HCT116 (cell line): Measurements from ENCODE around the gene PIN1. TPM values are rescaled to one million over a fixed set of nuclear protein-coding genes. Genes with fewer than 3 reads are reported as not detected.
A peak's percentile ranks its signal among the peaks of the same experiment; 100 is the strongest.

Experiments
- ATAC-seq: fragments of 200-7000 bp; cut with Tn5 transposase; 2 replicates; pipeline ENCODE4 v1.9.1; 2020; ENCODE audit warnings: mild to moderate bottlenecking, moderate library complexity
- BruUV-seq: library from RNA; stranded (reverse); fragments of 400-500 nt; replicated peaks from 2 replicates; lab custom pipeline; 2021; lab: Mats Ljungman, UMichigan
- CTCF ChIA-PET: fragments of 300-600 bp; sonication (Branson Sonifier 250); formaldehyde crosslinking; loops from one replicate; lab custom pipeline; 2021; ENCODE audit warnings: antibody characterized with exemption; lab: Charles Lee
- POLR2A ChIA-PET: fragments of 300-600, 350-600 bp; sonication (Branson Sonifier 250); formaldehyde crosslinking; loops from one replicate; lab custom pipeline; 2021; ENCODE audit warnings: antibody characterized with exemption; lab: Charles Lee
- RAD21 ChIA-PET, 2 experiments: fragments of 300-600 bp; sonication (Branson Sonifier 250); formaldehyde crosslinking; loops; one replicate each; lab custom pipeline; 2023; ENCODE audit warnings: low total read pairs in 2 of 2; ENCODE audit not compliant: uncharacterized antibody in 2 of 2, unreplicated experiment in 2 of 2, low non-redundant PET in 1 of 2; lab: Charles Lee
- DNase-seq: peaks from one replicate; pipeline ENCODE4 v3.0.0-alpha.2; 2010; ENCODE audit warnings: low read depth, low spot score
- H2AFZ ChIP-seq: fragments of 200-600 bp; shearing (Covaris generic), sonication (generic); 2 replicates; pipeline ENCODE4 v1.6.1; 2017; ENCODE audit warnings: low read depth, mixed run types, mixed read lengths, antibody characterized with exemption, low read length; ENCODE audit not compliant: poor library complexity, severe bottlenecking
- H3K27ac ChIP-seq: 2 replicates; pipeline ENCODE4 v1.5.1; 2012; ENCODE audit warnings: low read depth, low read length
- H3K27me3 ChIP-seq: fragments of 200-600 bp; sonication (generic); 2 replicates; pipeline ENCODE4 v1.6.1; 2016; ENCODE audit warnings: mixed run types, low read length, mixed read lengths; ENCODE audit not compliant: insufficient read depth
- H3K36me3 ChIP-seq, 2 experiments: fragments of 200-500 bp in 1 of 2; fragments of 200-600 bp in 1 of 2; sonication (Bioruptor generic) in 1 of 2; sonication (generic) in 1 of 2; 2 replicates each; pipeline versions ENCODE4 v1.5.1 to v1.6.1; 2014 to 2016; ENCODE audit warnings: low read length in 2 of 2, inconsistent platforms in 1 of 2, mixed read lengths in 1 of 2, mixed run types in 1 of 2; ENCODE audit not compliant: insufficient read depth in 2 of 2, control insufficient read depth in 1 of 2
- H3K4me1 ChIP-seq, 2 experiments: fragments of 200-600 bp in 1 of 2; sonication (generic) in 1 of 2; 2 replicates each; pipeline versions ENCODE4 v1.5.1 to v1.6.1; 2012 to 2017; ENCODE audit warnings: low read length in 2 of 2, inconsistent platforms in 1 of 2, mild to moderate bottlenecking in 1 of 2, mixed read lengths in 1 of 2, mixed run types in 1 of 2, moderate library complexity in 1 of 2; ENCODE audit not compliant: insufficient read depth in 2 of 2, control insufficient read depth in 1 of 2
- H3K4me2 ChIP-seq: fragments of 200-600 bp; sonication (generic); 2 replicates; pipeline ENCODE4 v1.6.1; 2017; ENCODE audit warnings: mixed run types, low read length, mixed read lengths
- H3K4me3 ChIP-seq, 2 experiments: fragments of 200-600 bp in 1 of 2; sonication (generic) in 1 of 2; replicated peaks in 1 of 2; 2 replicates each; pipeline ENCODE4 v1.5.1; 2011 to 2016; ENCODE audit warnings: low read length in 2 of 2, control low read depth in 1 of 2, low read depth in 1 of 2, mild to moderate bottlenecking in 1 of 2, mixed read lengths in 1 of 2, mixed run types in 1 of 2
- H3K79me2 ChIP-seq: fragments of 200-600 bp; sonication (generic); 2 replicates; pipeline ENCODE4 v1.6.1; 2017; ENCODE audit warnings: mild to moderate bottlenecking, mixed run types, low read length, moderate library complexity, mixed read lengths; ENCODE audit not compliant: insufficient read depth
- H3K9ac ChIP-seq: fragments of 200-600 bp; sonication (generic); 2 replicates; pipeline ENCODE4 v1.6.1; 2016; ENCODE audit warnings: low read length, mixed read lengths
- H3K9me2 ChIP-seq: fragments of 200-600 bp; sonication (generic), shearing (Covaris generic); 2 replicates; pipeline ENCODE4 v1.6.1; 2017; ENCODE audit warnings: mixed run types, mild to moderate bottlenecking, moderate library complexity; ENCODE audit not compliant: insufficient read depth
- H3K9me3 ChIP-seq, 2 experiments: fragments of 200-500 bp in 1 of 2; fragments of 200-600 bp in 1 of 2; sonication (Bioruptor generic) in 1 of 2; sonication (generic) in 1 of 2; 2 replicates each; pipeline ENCODE4 v1.6.1; 2014 to 2017; ENCODE audit warnings: low read length in 2 of 2, mixed read lengths in 2 of 2, inconsistent platforms in 1 of 2, low read depth in 1 of 2, mild to moderate bottlenecking in 1 of 2, mixed run types in 1 of 2, moderate library complexity in 1 of 2; ENCODE audit not compliant: control insufficient read depth in 1 of 2, insufficient read depth in 1 of 2
- H4K20me1 ChIP-seq: fragments of 200-600 bp; sonication (generic), shearing (Covaris generic); 2 replicates; pipeline ENCODE4 v1.6.1; 2017; ENCODE audit warnings: mixed run types, mild to moderate bottlenecking, moderate library complexity; ENCODE audit not compliant: insufficient read depth
- EGR1 ChIP-seq: IDR thresholded peaks from 2 replicates; pipeline ENCODE4 v1.6.1; 2012; ENCODE audit warnings: low read depth
- ELF1 ChIP-seq: IDR thresholded peaks from 2 replicates; pipeline ENCODE4 v1.6.1; 2012; ENCODE audit warnings: low read depth, borderline replicate concordance
- EZH2 ChIP-seq: fragments of 200-600 bp; sonication (generic); IDR thresholded peaks from 2 replicates; pipeline ENCODE4 v1.6.1; 2017; ENCODE audit warnings: antibody characterized with exemption, mixed run types
- EZH2phosphoT487 ChIP-seq: fragments of 200-600 bp; IDR thresholded peaks from 2 replicates; pipeline ENCODE4 v1.6.1; 2018; ENCODE audit warnings: antibody characterized with exemption, borderline replicate concordance
- FOSL1 ChIP-seq: IDR thresholded peaks from 2 replicates; pipeline ENCODE4 v1.6.1; 2012; ENCODE audit warnings: low read depth
- JUND ChIP-seq: IDR thresholded peaks from 2 replicates; pipeline ENCODE4 v1.6.1; 2012
- POLR2A ChIP-seq: IDR thresholded peaks from 2 replicates; pipeline ENCODE4 v1.7.0; 2011; ENCODE audit warnings: borderline replicate concordance; ENCODE audit not compliant: insufficient read depth, insufficient read length; ENCODE audit errors: extremely low read depth
- POLR2AphosphoS5 ChIP-seq: IDR thresholded peaks from 2 replicates; pipeline ENCODE4 v1.6.1; 2011; ENCODE audit warnings: mild to moderate bottlenecking, low read depth, low read length, moderate library complexity
- SIN3A ChIP-seq: IDR thresholded peaks from 2 replicates; pipeline ENCODE4 v1.6.1; 2012; ENCODE audit warnings: low read depth
- SP1 ChIP-seq: IDR thresholded peaks from 2 replicates; pipeline ENCODE4 v1.6.1; 2012; ENCODE audit warnings: low read depth
- SRF ChIP-seq: IDR thresholded peaks from 2 replicates; pipeline ENCODE4 v1.6.1; 2012; ENCODE audit warnings: low read depth
- TCF7L2 ChIP-seq: IDR thresholded peaks from 2 replicates; pipeline ENCODE4 v1.7.0; 2011; ENCODE audit warnings: borderline replicate concordance, inconsistent platforms; ENCODE audit not compliant: insufficient read depth, insufficient read length; ENCODE audit errors: extremely low read depth
- ZFX ChIP-seq: fragments of 450-650 bp; IDR thresholded peaks from 2 replicates; pipeline ENCODE4 v1.6.1; 2017
- ZNF274 ChIP-seq: fragments of 200-500 bp; sonication (Bioruptor generic); IDR thresholded peaks from 2 replicates; pipeline ENCODE4 v1.6.1; 2014; ENCODE audit warnings: mild to moderate bottlenecking, low read depth, low read length, inconsistent platforms
- intact Hi-C: fragments of 100-400 bp; cut with micrococcal nuclease; formaldehyde crosslinking; loops from 2 replicates; pipeline ENCODE4 v1.10.0; 2022
- total RNA-seq: library from RNA; stranded (reverse); gene quantifications from one replicate; pipeline ENCODE4 v1.2.1, GENCODE V29; 2021; ENCODE audit not compliant: unreplicated experiment
- TF ChIP-seq, protein P1 (sequence below): IDR thresholded peaks from 2 replicates; pipeline ENCODE4 v1.6.1; 2012; ENCODE audit warnings: low read depth
- TF ChIP-seq, protein P2 (sequence below): IDR thresholded peaks from 2 replicates; pipeline ENCODE4 v1.6.1; 2012
- TF ChIP-seq, protein P3 (sequence below): IDR thresholded peaks from 2 replicates; pipeline ENCODE4 v1.6.1; 2012
- TF ChIP-seq, protein P4 (sequence below), 3 experiments: fragments of 200-600 bp in 1 of 3; sonication (generic) in 1 of 3; IDR thresholded peaks in 2 of 3; conservative IDR thresholded peaks in 1 of 3; 2 replicates each; pipeline ENCODE4 v1.5.1; 2012 to 2017; ENCODE audit warnings: low read depth in 2 of 3, low read length in 2 of 3, antibody characterized with exemption in 1 of 3, borderline replicate concordance in 1 of 3, control low read depth in 1 of 3, mild to moderate bottlenecking in 1 of 3, mixed read lengths in 1 of 3, mixed run types in 1 of 3, moderate library complexity in 1 of 3; ENCODE audit not compliant: insufficient read depth in 1 of 3

Gene PIN1
- total RNA-seq, 1 experiment from 2014 or later = 78.9 TPM

DNA sequence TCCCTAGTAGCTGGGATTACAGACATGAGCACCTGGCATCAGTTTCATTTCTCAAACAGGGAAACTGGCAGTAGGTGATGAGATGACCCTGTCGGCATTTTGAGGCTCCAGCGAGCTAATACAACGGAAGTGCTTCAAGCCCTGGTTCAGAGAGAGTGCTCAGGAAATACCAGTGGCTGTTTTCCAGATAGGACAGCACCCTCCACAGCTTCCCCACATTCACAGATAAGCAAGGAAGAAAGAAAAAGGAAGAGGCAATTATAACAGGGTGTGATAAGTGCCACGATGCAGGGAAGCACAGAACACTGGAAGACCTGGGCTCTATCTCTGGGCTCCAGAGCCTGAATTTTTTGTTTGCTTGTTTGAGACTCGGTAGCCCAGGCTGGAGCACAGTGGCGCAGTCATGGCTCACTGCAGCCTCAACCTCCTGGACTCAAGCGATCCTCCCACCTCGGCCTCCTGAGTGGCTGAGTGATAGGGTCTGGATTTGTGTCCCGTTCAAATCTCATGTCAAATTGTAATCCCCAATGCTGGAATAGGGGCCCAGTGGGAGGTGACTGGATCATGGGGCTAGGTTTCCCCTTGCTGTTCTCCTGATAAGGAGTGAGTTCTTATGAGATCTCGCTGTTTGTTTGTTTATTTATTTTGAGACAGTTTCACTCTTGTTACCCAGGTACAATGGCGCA lies 43.5 kb downstream of the PIN1 start:
- TF ChIP-seq ELF1 (no peak), EGR1 (no peak), POLR2AphosphoS5 (no peak), POLR2A (no peak), ZFX (no peak), SRF (no peak), EZH2 (no peak), EZH2phosphoT487 (no peak), TCF7L2 (no peak), FOSL1 (no peak), SIN3A (no peak), SP1 (no peak), JUND (no peak), ZNF274 (no peak)
- TF ChIP-seq, protein P1, sequence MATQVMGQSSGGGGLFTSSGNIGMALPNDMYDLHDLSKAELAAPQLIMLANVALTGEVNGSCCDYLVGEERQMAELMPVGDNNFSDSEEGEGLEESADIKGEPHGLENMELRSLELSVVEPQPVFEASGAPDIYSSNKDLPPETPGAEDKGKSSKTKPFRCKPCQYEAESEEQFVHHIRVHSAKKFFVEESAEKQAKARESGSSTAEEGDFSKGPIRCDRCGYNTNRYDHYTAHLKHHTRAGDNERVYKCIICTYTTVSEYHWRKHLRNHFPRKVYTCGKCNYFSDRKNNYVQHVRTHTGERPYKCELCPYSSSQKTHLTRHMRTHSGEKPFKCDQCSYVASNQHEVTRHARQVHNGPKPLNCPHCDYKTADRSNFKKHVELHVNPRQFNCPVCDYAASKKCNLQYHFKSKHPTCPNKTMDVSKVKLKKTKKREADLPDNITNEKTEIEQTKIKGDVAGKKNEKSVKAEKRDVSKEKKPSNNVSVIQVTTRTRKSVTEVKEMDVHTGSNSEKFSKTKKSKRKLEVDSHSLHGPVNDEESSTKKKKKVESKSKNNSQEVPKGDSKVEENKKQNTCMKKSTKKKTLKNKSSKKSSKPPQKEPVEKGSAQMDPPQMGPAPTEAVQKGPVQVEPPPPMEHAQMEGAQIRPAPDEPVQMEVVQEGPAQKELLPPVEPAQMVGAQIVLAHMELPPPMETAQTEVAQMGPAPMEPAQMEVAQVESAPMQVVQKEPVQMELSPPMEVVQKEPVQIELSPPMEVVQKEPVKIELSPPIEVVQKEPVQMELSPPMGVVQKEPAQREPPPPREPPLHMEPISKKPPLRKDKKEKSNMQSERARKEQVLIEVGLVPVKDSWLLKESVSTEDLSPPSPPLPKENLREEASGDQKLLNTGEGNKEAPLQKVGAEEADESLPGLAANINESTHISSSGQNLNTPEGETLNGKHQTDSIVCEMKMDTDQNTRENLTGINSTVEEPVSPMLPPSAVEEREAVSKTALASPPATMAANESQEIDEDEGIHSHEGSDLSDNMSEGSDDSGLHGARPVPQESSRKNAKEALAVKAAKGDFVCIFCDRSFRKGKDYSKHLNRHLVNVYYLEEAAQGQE = no peak
- TF ChIP-seq, protein P2, sequence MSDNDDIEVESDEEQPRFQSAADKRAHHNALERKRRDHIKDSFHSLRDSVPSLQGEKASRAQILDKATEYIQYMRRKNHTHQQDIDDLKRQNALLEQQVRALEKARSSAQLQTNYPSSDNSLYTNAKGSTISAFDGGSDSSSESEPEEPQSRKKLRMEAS = no peak
- TF ChIP-seq, protein P3, sequence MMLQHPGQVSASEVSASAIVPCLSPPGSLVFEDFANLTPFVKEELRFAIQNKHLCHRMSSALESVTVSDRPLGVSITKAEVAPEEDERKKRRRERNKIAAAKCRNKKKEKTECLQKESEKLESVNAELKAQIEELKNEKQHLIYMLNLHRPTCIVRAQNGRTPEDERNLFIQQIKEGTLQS = no peak
- TF ChIP-seq, protein P4, sequence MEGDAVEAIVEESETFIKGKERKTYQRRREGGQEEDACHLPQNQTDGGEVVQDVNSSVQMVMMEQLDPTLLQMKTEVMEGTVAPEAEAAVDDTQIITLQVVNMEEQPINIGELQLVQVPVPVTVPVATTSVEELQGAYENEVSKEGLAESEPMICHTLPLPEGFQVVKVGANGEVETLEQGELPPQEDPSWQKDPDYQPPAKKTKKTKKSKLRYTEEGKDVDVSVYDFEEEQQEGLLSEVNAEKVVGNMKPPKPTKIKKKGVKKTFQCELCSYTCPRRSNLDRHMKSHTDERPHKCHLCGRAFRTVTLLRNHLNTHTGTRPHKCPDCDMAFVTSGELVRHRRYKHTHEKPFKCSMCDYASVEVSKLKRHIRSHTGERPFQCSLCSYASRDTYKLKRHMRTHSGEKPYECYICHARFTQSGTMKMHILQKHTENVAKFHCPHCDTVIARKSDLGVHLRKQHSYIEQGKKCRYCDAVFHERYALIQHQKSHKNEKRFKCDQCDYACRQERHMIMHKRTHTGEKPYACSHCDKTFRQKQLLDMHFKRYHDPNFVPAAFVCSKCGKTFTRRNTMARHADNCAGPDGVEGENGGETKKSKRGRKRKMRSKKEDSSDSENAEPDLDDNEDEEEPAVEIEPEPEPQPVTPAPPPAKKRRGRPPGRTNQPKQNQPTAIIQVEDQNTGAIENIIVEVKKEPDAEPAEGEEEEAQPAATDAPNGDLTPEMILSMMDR (IDR thresholded peaks at IDR 0.05 in 2 of 3, conservative IDR thresholded peaks at IDR 0.05 in 1 of 3; ENCODE audit: borderline replicate concordance in 1 of 3, insufficient read depth in 1 of 3, low read depth in 2 of 3, low read length in 2 of 3) = no peak
- no peaks in the 10 kb centered on the region for H4K20me1 ChIP-seq
- 0 out of 2 replicates have a peak overlapping the region, but pooled peaks have one; percentile 53 for H3K9ac ChIP-seq
- no peak overlapping the region for H2AFZ ChIP-seq
- H3K4me1 ChIP-seq = peaks cover 27 to 40% of the 10 kb centered on the region in 2 experiments
- H3K27me3 ChIP-seq = no peaks in the 10 kb centered on the region
- intact Hi-C loops = no loop called here
- DNase-seq = no peak
- peak overlapping the region; percentile 70 for H3K4me2 ChIP-seq
- H3K36me3 ChIP-seq = no peaks in the 10 kb centered on the region
- ChIA-PET RAD21 (no interaction called here), POLR2A (interaction anchor here (0.6 kb wide), 1 partner anchor 52 kb away, joined by 4 read pairs; no protein-coding TSS in a partner anchor), CTCF (no interaction called here)
- no peaks in the 10 kb centered on the region for H3K9me3 ChIP-seq
- H3K4me3 ChIP-seq = no peak overlapping the region
- no peaks in the 10 kb centered on the region for H3K9me2 ChIP-seq
- ATAC-seq = no peak
- no peaks in the 10 kb centered on the region for H3K79me2 ChIP-seq
- no peak overlapping the region for H3K27ac ChIP-seq
- no TSS peak for BruUV-seq
